SK-N-SH (cell line): Measurements from ENCODE around the gene PSMF1. TPM values are rescaled to one million over a fixed set of nuclear protein-coding genes. Genes with fewer than 3 reads are reported as not detected.

Experiments
- CTCF ChIA-PET: fragments of 300-600, 350-600 bp; formaldehyde crosslinking; extraction: SDS; loops from one replicate; lab custom pipeline; 2021; lab: Yijun Ruan, JAX
- POLR2A ChIA-PET: fragments of 350-600 bp; sonication (Branson Sonifier 250); formaldehyde crosslinking; extraction: SDS; loops from one replicate; lab custom pipeline; 2020; ENCODE audit warnings: antibody characterized with exemption, inconsistent platforms; lab: Yijun Ruan, JAX
- DNase-seq: peaks from one replicate; pipeline ENCODE4 v3.0.0; 2012
- H2AFZ ChIP-seq: fragments of 200-600 bp; sonication (generic); 2 replicates; pipeline ENCODE4 v1.8.1; 2016; ENCODE audit warnings: antibody characterized with exemption, mild to moderate bottlenecking, low read depth
- H3F3A ChIP-seq: fragments of 200-600 bp; sonication (generic); replicated peaks from 2 replicates; pipeline ENCODE3; 2016; ENCODE audit warnings: antibody characterized with exemption, mild to moderate bottlenecking; ENCODE audit not compliant: insufficient read depth
- H3K27ac ChIP-seq, 2 experiments: fragments of 200-500 bp in 1 of 2; fragments of 200-600 bp in 1 of 2; sonication (Bioruptor generic) in 1 of 2; sonication (generic), shearing (Covaris generic) in 1 of 2; 2 replicates each; pipeline versions ENCODE4 v1.5.1 to v1.6.1; 2014 to 2016; ENCODE audit warnings: low read depth in 2 of 2, inconsistent platforms in 1 of 2, low read length in 1 of 2, mild to moderate bottlenecking in 1 of 2, mixed read lengths in 1 of 2
- H3K27me3 ChIP-seq: fragments of 200-600 bp; sonication (generic), shearing (Covaris generic); 2 replicates; pipeline ENCODE4 v1.6.1; 2016; ENCODE audit warnings: mixed run types; ENCODE audit not compliant: insufficient read depth
- H3K36me3 ChIP-seq, 2 experiments: fragments of 200-500 bp in 1 of 2; fragments of 200-600 bp in 1 of 2; sonication (Bioruptor generic) in 1 of 2; sonication (generic) in 1 of 2; replicated peaks in 1 of 2; 2 replicates each; pipeline versions ENCODE3 to v1.5.1; 2014 to 2016; ENCODE audit warnings: low read length in 1 of 2, mild to moderate bottlenecking in 1 of 2; ENCODE audit not compliant: insufficient read depth in 2 of 2, control insufficient read depth in 1 of 2
- H3K4me1 ChIP-seq, 2 experiments: fragments of 200-500 bp in 1 of 2; fragments of 200-600 bp in 1 of 2; sonication (Bioruptor generic) in 1 of 2; sonication (generic), shearing (Covaris generic) in 1 of 2; 2 replicates each; pipeline versions ENCODE4 v1.5.1 to v1.6.1; 2014 to 2016; ENCODE audit warnings: low read depth in 1 of 2, low read length in 1 of 2, mixed run types in 1 of 2; ENCODE audit not compliant: insufficient read depth in 2 of 2, control insufficient read depth in 1 of 2
- H3K4me2 ChIP-seq: fragments of 200-600 bp; sonication (generic), shearing (Covaris generic); 2 replicates; pipeline ENCODE4 v1.6.1; 2017; ENCODE audit warnings: mixed run types
- H3K4me3 ChIP-seq, 2 experiments: fragments of 200-500 bp in 1 of 2; fragments of 200-600 bp in 1 of 2; sonication (Bioruptor generic) in 1 of 2; sonication (generic), shearing (Covaris generic) in 1 of 2; 2 replicates each; pipeline versions ENCODE4 v1.5.1 to v1.8.1; 2014 to 2016; ENCODE audit warnings: low read depth in 2 of 2, inconsistent platforms in 1 of 2, low read length in 1 of 2, mild to moderate bottlenecking in 1 of 2, mixed read lengths in 1 of 2, moderate library complexity in 1 of 2
- H3K79me2 ChIP-seq: fragments of 200-600 bp; sonication (generic); 2 replicates; pipeline ENCODE4 v1.8.1; 2017; ENCODE audit warnings: mild to moderate bottlenecking; ENCODE audit not compliant: insufficient read depth
- H3K9ac ChIP-seq: fragments of 200-600 bp; sonication (generic); 2 replicates; pipeline ENCODE4 v1.6.1; 2017; ENCODE audit warnings: mixed run types
- H3K9me2 ChIP-seq: fragments of 200-600 bp; sonication (generic); 2 replicates; pipeline ENCODE4 v1.6.1; 2017; ENCODE audit warnings: mixed run types
- H3K9me3 ChIP-seq: fragments of 200-600 bp; sonication (generic); 2 replicates; pipeline ENCODE4 v1.6.1; 2017; ENCODE audit warnings: mixed run types, mild to moderate bottlenecking, moderate library complexity
- H4K20me1 ChIP-seq: fragments of 200-600 bp; sonication (generic); 2 replicates; pipeline ENCODE4 v1.6.1; 2017; ENCODE audit warnings: mild to moderate bottlenecking, mixed run types; ENCODE audit not compliant: insufficient read depth
- CHD2 ChIP-seq: fragments of 150-350 bp; IDR thresholded peaks from 2 replicates; pipeline ENCODE4 v1.6.1; 2018; ENCODE audit warnings: low read length; ENCODE audit not compliant: partially characterized antibody
- CTCF ChIP-seq: fragments of 200-600 bp; sonication (generic); IDR thresholded peaks from 2 replicates; pipeline ENCODE4 v1.6.1; 2017; ENCODE audit warnings: antibody characterized with exemption, mild to moderate bottlenecking, moderate library complexity
- ELF1 ChIP-seq: IDR thresholded peaks from 2 replicates; pipeline ENCODE4 v1.4.0; 2012
- FOSL2 ChIP-seq: IDR thresholded peaks from 2 replicates; pipeline ENCODE4 v1.4.0; 2012; ENCODE audit warnings: low read depth, mild to moderate bottlenecking, moderate library complexity, borderline replicate concordance
- FOXJ3 ChIP-seq: sonication (generic); formaldehyde crosslinking; IDR thresholded peaks from 2 replicates; pipeline ENCODE4 v1.5.1; 2020; ENCODE audit warnings: mild to moderate bottlenecking, missing genetic modification reagents
- FOXM1 ChIP-seq: IDR thresholded peaks from 2 replicates; pipeline ENCODE4 v1.4.0; 2012; ENCODE audit warnings: low read depth, mild to moderate bottlenecking
- IRF3 ChIP-seq: fragments of 150-350 bp; IDR thresholded peaks from 2 replicates; pipeline ENCODE4 v1.6.1; 2016; ENCODE audit warnings: mild to moderate bottlenecking, low read depth, low read length
- MAX ChIP-seq: IDR thresholded peaks from 2 replicates; pipeline ENCODE4 v1.4.0; 2012; ENCODE audit warnings: low read depth
- MEF2A ChIP-seq: IDR thresholded peaks from 2 replicates; pipeline ENCODE4 v1.4.0; 2012; ENCODE audit warnings: low read depth, borderline replicate concordance
- MXI1 ChIP-seq: IDR thresholded peaks from 2 replicates; pipeline ENCODE4 v1.6.1; 2012; ENCODE audit warnings: mild to moderate bottlenecking, low read depth, low read length, improper control_type of control experiment
- NFIC ChIP-seq: IDR thresholded peaks from 2 replicates; pipeline ENCODE4 v1.4.0; 2012; ENCODE audit warnings: borderline replicate concordance
- PBX3 ChIP-seq: IDR thresholded peaks from 2 replicates; pipeline ENCODE4; 2012
- RAD21 ChIP-seq: IDR thresholded peaks from 2 replicates; pipeline ENCODE4 v1.6.1; 2012; ENCODE audit warnings: mild to moderate bottlenecking, low read length
- RCOR1 ChIP-seq: fragments of 150-350 bp; IDR thresholded peaks from 2 replicates; pipeline ENCODE4 v1.6.1; 2017; ENCODE audit warnings: antibody characterized with exemption, low read length
- REST ChIP-seq: IDR thresholded peaks from 2 replicates; pipeline ENCODE4 v1.6.1; 2012; ENCODE audit warnings: mild to moderate bottlenecking, low read depth, low read length, moderate library complexity
- RFX5 ChIP-seq: IDR thresholded peaks from 2 replicates; pipeline ENCODE4 v1.6.1; 2012; ENCODE audit warnings: mild to moderate bottlenecking, improper control_type of control experiment, low read length
- RXRA ChIP-seq: IDR thresholded peaks from 2 replicates; pipeline ENCODE4 v1.4.0; 2012; ENCODE audit warnings: low read depth, mild to moderate bottlenecking, borderline replicate concordance
- SMC3 ChIP-seq: IDR thresholded peaks from 2 replicates; pipeline ENCODE4 v1.6.1; 2012; ENCODE audit warnings: low read depth, low read length, improper control_type of control experiment
- TCF12 ChIP-seq: IDR thresholded peaks from 2 replicates; pipeline ENCODE4 v1.4.0; 2012
- TEAD4 ChIP-seq: IDR thresholded peaks from 2 replicates; pipeline ENCODE4 v1.4.0; 2012; ENCODE audit warnings: mild to moderate bottlenecking, borderline replicate concordance; ENCODE audit not compliant: insufficient read depth
- USF1 ChIP-seq: IDR thresholded peaks from 2 replicates; pipeline ENCODE4 v1.4.0; 2012; ENCODE audit warnings: low read depth, borderline replicate concordance
- YY1 ChIP-seq: IDR thresholded peaks from 2 replicates; pipeline ENCODE4 v1.4.0; 2012; ENCODE audit warnings: low read depth, mild to moderate bottlenecking
- ZBTB33 ChIP-seq: IDR thresholded peaks from 2 replicates; pipeline ENCODE4 v1.4.0; 2012; ENCODE audit warnings: low read depth, borderline replicate concordance
- WGBS: methylation state at CpG from one replicate; pipeline ENCODE4 v1.1.6; 2017; ENCODE audit warnings: low lambda C conversion rate; 5-methylcytosine and 5-hydroxymethylcytosine counted together
- polyA plus RNA-seq, 3 experiments: library from polyadenylated mRNA; depleted of rRNA; stranded (reverse); fragments of >200 nt; gene quantifications; 2 replicates each; pipeline ENCODE4 v1.2.3, GENCODE V29; 2012

The PSMF1 gene
- polyA plus RNA-seq, 1 of the 3 experiments (the other 2 are of a cell fraction), result 103 TPM

- peak; percentile 73 for DNase-seq
- Histone ChIP-seq H3K4me3 (no peak overlapping the region; a peak in 1 of 4 replicates), H3K27me3 (no peaks in the 10 kb centered on the region), H3K4me2 (no peak overlapping the region), H3K9me2 (no peaks in the 10 kb centered on the region), H4K20me1 (no peaks in the 10 kb centered on the region), H3K9me3 (no peaks in the 10 kb centered on the region), H3K36me3 (no peaks in the 10 kb centered on the region), H3K79me2 (no peaks in the 10 kb centered on the region), H2AFZ (no peak overlapping the region), H3K9ac (no peak overlapping the region), H3F3A (no peaks in the 10 kb centered on the region), H3K4me1 (no peaks in the 10 kb centered on the region; a peak in 1 of 4 replicates), H3K27ac (no peak overlapping the region)
- ChIA-PET CTCF (interaction anchor here (0.5 to 5.2 kb wide), 75 partner anchors 8 to 352 kb away, joined by 3 to 86 read pairs (median 5); partner anchors contain the start of genes C20orf202, FAM110A, PSMF1 and RSPO4), POLR2A (no interaction called here)
- no peak for TF ChIP-seq REST
- TF ChIP-seq PBX3, result no peak
- no peak for TF ChIP-seq TCF12
- TF ChIP-seq TEAD4, result no peak
- no peak for TF ChIP-seq NFIC
- TF ChIP-seq CHD2, result no peak
- no peak for TF ChIP-seq USF1
- TF ChIP-seq YY1, result no peak
- no peak for TF ChIP-seq MEF2A
- TF ChIP-seq RXRA, result no peak
- peak; percentile 72 for TF ChIP-seq CTCF
- no peak for TF ChIP-seq FOSL2
- no peak for TF ChIP-seq FOXM1
- no peak for TF ChIP-seq MAX
- TF ChIP-seq RCOR1, result no peak
- no peak for TF ChIP-seq ZBTB33
- no peak for TF ChIP-seq ELF1
- TF ChIP-seq IRF3, result no peak
- peak; percentile 72 for TF ChIP-seq SMC3
- no peak for TF ChIP-seq RFX5
- peak; percentile 78 for TF ChIP-seq RAD21
- no peak for TF ChIP-seq FOXJ3 (CRISPR knock-in tag)
- TF ChIP-seq MXI1, result no peak
- 32% methylated on average over 5 of the region's 5 CpGs for WGBS
These were observed 9.9 kb upstream of the PSMF1 start for GRCh38 chr20:1108437-1108920.
